ENCODE data around the gene KRT71.
"Not testable (repeated sequence)": the region's sequence is repeated elsewhere in the genome, so short reads cannot be mapped to it uniquely, and the experiment has no call there.

Gene KRT71

GRCh38 chr12:52514471-52515318 lies 38.2 kb downstream of the KRT71 start:
- Histone ChIP-seq H3K27ac (peak overlapping the region in 13 of 21 experiments; percentile 2 to 77 (median 55)), H3K4me3 (peak overlapping the region in 2 of 7 experiments; percentile 37 to 46)

- Histone ChIP-seq H3K27ac (no peak overlapping the region), H3K4me3 (no peak overlapping the region)
These were observed 39.2 kb downstream of the KRT71 start for GRCh38 chr12:52513736-52514135.

- no peak overlapping the region for H3K4me3 ChIP-seq
These were observed 44.7 kb downstream of the KRT71 start for GRCh38 chr12:52508211-52508610.

GRCh38 chr12:52506858-52507715 lies 45.9 kb downstream of the KRT71 start:
- Histone ChIP-seq H3K27ac (peak overlapping the region in 3 of 21 experiments; percentile 9 to 30 (median 19)), H3K4me3 (no peak overlapping the region)

More at GRCh38 chr12:52508211-52508610, 44.7 kb downstream of the KRT71 start:
- peak overlapping the region in 1 of 21 experiments; percentile 1 for H3K27ac ChIP-seq

- H3K4me3 ChIP-seq, result no peak overlapping the region
- no peak overlapping the region for H3K27ac ChIP-seq
These were observed 50.1 kb downstream of the KRT71 start for GRCh38 chr12:52502877-52503276.

GRCh38 chr12:52501490-52501889 lies 51.5 kb downstream of the KRT71 start:
- no peak overlapping the region for H3K4me3 ChIP-seq
- H3K27ac ChIP-seq, result no peak overlapping the region

- not testable (repeated sequence) for H3K4me3 ChIP-seq, H3K27ac ChIP-seq
These were observed 52.4 kb downstream of the KRT71 start for GRCh38 chr12:52500574-52500973.

- Histone ChIP-seq H3K27ac (no peak overlapping the region), H3K4me3 (no peak overlapping the region)
These were observed 53.0 kb downstream of the KRT71 start for GRCh38 chr12:52499806-52500560.

GRCh38 chr12:52498946-52499345 lies 54.0 kb downstream of the KRT71 start:
- H3K4me3 ChIP-seq, result no peak overlapping the region
- H3K27ac ChIP-seq, result no peak overlapping the region

GRCh38 chr12:52497975-52498374 lies 55.0 kb downstream of the KRT71 start:
- H3K27ac ChIP-seq, result no peak overlapping the region
- H3K4me3 ChIP-seq, result no peak overlapping the region

GRCh38 chr12:52496590-52497071 lies 56.3 kb downstream of the KRT71 start:
- Histone ChIP-seq H3K4me3 (no peak overlapping the region), H3K27ac (peak overlapping the region in 18 of 21 experiments; percentile 16 to 82 (median 65))

- H3K4me3 ChIP-seq, result no peak overlapping the region
- H3K27ac ChIP-seq, result peak overlapping the region in 19 of 21 experiments; percentile 16 to 82 (median 68)
These were observed 56.9 kb downstream of the KRT71 start for GRCh38 chr12:52496054-52496453.

- H3K4me3 ChIP-seq, result no peak overlapping the region
- peak overlapping the region in 17 of 21 experiments; percentile 16 to 82 (median 70) for H3K27ac ChIP-seq
These were observed 57.6 kb downstream of the KRT71 start for GRCh38 chr12:52495389-52495788.

- H3K27ac ChIP-seq, result peak overlapping the region in 14 of 21 experiments; percentile 21 to 82 (median 70)
- no peak overlapping the region for H3K4me3 ChIP-seq
These were observed 58.4 kb downstream of the KRT71 start for GRCh38 chr12:52494518-52494917.

GRCh38 chr12:52494100-52494499 lies 58.8 kb downstream of the KRT71 start:
- peak overlapping the region in 15 of 21 experiments; percentile 21 to 82 (median 69) for H3K27ac ChIP-seq
- no peak overlapping the region for H3K4me3 ChIP-seq

Measured in skin epidermis (tissue), 12 donors.